HG02798 (cell line): Measurements from ENCODE around the gene SAPCD2.

ENCODE experiments used
- ATAC-seq: cut with Tn5 transposase; IDR thresholded peaks from one replicate; pipeline ENCODE4 v1.9.1; 2021; ENCODE audit warnings: mild to moderate bottlenecking; ENCODE audit not compliant: unreplicated experiment, poor library complexity

The SAPCD2 gene

GRCh38 chr9:137082925-137083290 lies 12.6 kb upstream of the SAPCD2 start:
- ATAC-seq = no peak

- no peak for ATAC-seq
These were observed 12.0 kb upstream of the SAPCD2 start for GRCh38 chr9:137082222-137082924.

DNA sequence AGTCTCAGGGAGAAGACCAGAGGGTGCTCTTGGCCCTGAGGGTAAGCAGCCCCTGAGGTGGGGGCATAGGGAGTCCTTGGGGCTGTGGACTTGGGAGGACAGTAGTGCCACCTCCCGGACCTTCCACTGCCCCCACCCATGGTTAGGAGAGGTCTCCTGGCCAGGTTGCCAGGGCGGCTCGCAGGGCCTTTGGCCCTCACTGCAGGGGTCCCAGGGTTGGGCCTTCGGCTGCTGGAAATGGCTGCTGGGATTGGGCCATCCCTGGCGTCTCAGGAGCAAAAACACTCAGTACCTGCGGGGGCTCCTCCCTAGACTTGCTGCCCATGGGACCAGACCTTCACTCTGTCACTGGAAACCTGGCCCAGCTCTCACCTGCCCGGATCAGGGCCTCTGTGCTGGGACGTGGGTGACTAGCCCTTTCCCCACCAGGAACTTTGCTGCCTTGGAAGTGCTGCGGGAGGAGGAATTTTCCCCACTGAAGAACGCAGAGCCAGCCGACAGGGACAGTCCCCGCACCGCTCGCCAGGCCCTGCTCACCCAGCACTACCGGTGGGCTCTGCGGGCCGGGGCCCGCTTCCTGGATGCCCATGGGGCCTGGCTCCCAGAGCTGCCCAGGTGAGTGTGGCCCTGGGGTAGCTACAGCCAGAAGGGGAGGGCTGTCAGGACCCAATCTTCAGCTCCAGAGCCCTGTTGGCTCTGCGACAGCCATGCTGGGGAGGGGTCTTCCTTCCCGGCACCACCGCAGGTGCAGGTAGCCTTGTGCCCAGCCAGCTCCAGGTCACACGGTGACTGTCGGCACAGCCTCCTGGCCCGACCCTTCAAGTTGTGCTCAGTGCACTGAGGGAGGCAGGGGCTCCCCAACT lies 10.1 kb upstream of the SAPCD2 start:
- ATAC-seq = no peak

- no peak for ATAC-seq
These were observed 9.0 kb upstream of the SAPCD2 start for GRCh38 chr9:137079401-137079787.

- no peak for ATAC-seq
These were observed 8.5 kb upstream of the SAPCD2 start for GRCh38 chr9:137078701-137079400.

DNA sequence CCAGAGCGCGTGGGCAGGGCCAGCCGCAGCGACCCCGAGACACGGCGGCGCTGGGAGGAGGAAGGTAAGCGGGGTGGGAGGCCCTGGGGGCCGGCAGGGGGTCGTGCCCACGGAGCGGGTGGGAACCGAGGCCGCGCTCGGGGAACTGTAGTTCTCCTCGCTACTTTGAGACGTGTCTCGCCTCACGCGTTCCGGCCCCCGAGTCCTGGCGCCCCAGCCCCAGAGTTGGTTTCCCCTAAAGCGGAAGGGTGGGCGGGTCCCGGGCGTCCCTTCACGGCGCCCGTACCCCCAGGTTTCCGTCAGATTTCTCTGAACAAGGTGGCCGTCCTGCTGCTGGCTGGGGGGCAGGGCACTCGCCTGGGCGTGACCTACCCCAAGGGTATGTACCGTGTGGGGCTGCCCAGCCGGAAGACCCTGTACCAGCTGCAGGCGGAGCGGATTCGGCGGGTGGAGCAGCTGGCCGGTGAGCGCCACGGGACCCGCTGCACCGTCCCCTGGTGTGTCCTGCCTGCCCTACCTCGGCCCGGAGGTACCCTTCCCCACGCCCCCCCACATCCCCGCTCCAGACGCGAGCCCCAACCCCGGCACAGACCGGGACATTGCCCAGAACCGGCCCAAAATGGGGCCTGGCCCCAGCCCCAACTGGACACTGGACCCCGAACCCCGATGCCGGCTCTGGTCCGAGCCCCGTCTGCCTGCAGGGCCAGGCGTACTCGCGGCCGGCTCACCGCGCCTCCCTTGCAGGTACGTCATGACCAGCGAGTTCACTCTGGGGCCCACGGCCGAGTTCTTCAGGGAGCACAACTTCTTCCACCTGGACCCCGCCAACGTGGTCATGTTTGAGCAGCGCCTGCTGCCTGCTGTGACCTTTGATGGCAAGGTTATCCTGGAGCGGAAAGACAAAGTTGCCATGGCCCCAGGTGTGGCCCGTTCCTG lies 7.7 kb upstream of the SAPCD2 start:
- ATAC-seq = no peak

GRCh38 chr9:137077010-137077747 lies 6.8 kb upstream of the SAPCD2 start, which contains the start of gene UAP1L1:
TSS of gene UAP1L1 (plus strand) at chr9:137077517. CDS start at chr9:137077533, 16 bp downstream.
- ATAC-seq = peak; percentile 71

DNA sequence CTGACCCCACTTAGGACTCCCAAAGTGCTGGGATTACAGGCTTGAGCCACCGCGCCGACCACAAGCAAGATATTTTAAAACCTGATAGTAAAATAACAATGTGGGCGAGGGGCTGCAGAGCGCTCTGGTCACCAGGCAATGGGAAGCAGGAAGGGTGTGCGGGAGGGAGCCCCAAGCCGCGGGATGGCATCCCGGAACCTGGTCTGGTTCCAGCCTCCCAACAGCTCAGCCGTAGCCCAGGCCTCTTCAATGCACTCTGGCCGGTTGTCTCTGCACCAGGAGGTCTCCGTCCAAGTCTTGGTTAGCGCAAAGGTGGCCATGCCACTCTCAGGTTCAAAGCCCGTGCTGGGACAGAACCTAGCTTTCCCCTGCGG lies 6.3 kb upstream of the SAPCD2 start:
- ATAC-seq = no peak

DNA sequence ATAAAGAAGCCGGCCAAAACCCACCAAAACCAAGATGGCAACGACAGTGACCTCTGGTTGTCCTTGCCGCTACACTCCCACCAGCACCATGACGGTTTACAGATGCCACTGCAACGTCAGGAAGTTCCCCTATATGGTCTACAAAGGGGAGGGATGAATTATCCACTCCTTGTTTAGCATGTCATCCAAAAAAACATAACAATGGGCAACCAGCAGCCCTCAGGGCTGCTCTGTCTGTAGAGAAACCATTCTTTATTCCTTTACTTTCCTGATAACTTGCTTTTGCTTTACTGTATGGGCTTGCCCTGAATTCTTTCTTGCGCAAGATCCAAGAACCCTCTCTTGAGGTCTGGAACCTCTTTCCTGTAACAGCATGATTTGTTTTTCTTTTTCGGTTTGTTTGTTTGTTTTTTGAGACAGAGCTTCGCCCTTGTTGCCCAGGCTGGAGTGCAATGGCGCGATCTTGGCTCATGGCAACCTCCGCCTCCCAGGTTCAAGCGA lies 5.0 kb upstream of the SAPCD2 start:
- no peak for ATAC-seq

- no peak for ATAC-seq
These were observed 4.4 kb upstream of the SAPCD2 start for GRCh38 chr9:137074657-137075274.

GRCh38 chr9:137073992-137074399 lies 3.6 kb upstream of the SAPCD2 start:
- ATAC-seq = no peak

GRCh38 chr9:137071282-137071681 lies 925 bp upstream of the SAPCD2 start:
- no peak for ATAC-seq

- no peak for ATAC-seq
These were observed 534 bp upstream of the SAPCD2 start for GRCh38 chr9:137070906-137071275.

- ATAC-seq = peak; percentile 7
These were observed 757 bp downstream of the SAPCD2 start for GRCh38 chr9:137069508-137070091.

DNA sequence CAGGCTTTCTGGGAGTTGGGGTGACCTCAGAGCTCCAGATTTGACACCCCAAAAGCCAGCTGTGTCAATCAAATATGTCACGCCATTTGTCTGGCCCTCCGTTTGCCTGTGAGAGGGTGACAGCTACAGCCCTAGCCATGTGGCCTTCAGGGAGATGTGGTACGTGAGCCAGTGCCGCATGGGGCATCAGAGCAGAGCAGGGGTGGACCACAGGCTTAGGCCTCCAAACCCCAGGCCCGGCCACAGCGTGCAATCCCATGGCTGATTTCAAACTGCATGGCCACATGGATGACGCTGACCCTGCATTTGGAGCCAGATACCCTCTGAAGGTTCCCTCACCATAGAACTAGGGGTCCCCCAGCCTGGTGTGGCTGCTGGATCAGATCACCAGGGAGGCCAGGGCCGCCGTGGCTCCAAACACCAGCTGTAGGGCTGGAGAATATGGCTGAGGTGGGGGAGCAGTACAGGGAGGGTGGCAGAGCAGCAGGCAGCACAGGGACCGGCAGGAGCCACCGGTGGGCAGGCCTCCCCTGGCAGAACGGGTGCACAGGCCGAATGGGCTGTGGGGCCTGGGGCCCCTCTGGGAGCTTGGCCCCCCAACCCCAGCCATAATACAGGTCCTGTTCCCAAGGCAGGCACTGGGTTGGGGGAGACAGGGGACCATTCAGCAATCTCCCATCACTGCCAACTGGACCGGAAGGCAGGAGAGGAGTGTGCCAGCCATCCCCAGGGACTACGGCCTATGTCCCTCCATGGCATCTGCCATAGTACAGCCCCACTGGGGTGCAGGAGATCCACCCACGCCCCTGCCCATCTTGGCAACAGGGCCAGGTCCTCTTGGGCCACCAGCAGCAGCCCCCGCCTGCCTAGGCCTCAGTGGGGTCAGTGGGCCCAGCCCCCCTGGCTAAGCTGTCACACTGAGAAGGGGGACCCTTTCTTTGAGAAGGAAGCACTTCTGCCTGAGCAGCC lies 1.5 kb downstream of the SAPCD2 start:
- ATAC-seq = no peak

DNA sequence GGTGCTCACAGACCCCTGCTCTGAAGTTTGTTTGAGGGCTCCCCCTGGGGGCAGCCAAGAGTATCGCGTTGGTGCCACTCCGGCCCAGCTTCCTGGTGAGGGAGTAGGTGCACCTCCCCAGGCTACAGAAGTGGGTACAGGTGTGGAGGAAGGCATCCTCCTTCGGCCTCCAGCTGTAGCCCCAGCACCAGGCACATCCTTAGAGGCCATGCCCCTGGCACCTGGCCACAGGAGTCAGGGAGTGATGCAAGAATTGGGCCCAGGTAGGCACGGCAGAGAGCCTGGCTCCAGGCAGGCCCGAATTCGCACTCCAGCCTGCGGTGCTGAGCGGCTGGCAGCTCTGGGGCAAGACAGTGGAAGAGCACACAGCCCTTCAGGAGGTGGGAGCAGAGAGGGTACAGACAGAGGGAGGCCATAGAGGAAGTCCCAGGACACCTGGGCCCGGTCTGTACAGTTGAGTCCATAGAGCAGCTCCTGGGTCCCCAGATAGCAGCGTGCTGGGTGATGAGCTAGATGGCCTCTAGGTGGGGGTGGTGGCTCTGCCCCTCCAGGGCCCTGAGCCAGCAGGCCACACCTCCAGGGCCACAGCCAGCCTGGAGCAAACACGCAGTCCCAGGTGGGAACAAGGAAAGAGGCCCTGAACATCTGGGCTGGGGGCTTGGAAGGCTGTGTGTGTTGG lies 2.4 kb downstream of the SAPCD2 start:
- peak; percentile 37 for ATAC-seq
